ENCODE measurements around the gene CGB5.
A peak's percentile ranks its signal among the peaks of the same experiment; 100 is the strongest.
"Not testable (repeated sequence)": the region's sequence is repeated elsewhere in the genome, so short reads cannot be mapped to it uniquely, and the experiment has no call there.

Gene CGB5

GRCh38 chr19:49022116-49022515 is 21.5 kb upstream of the CGB5 start:
- TF ChIP-seq CTCF (IDR thresholded peaks at IDR 0.05; ENCODE audit: extremely low read depth, missing control alignments): no peak
- DNase-seq (ENCODE audit: low spot score): no peak

GRCh38 chr19:49024233-49024632 is 19.4 kb upstream of the CGB5 start, which contains the start of gene CGB3:
Gene CGB3, minus strand, starts transcription at chr19:49024333. Its CDS starts 362 bp downstream, at chr19:49023971.
- DNase-seq (ENCODE audit: low spot score): not testable (repeated sequence)

- DNase-seq (ENCODE audit: low spot score): not testable (repeated sequence)
These were observed 18.6 kb upstream of the CGB5 start for GRCh38 chr19:49025088-49025487.

GRCh38 chr19:49025599-49025998 is 18.0 kb upstream of the CGB5 start:
- not testable (repeated sequence) for DNase-seq (ENCODE audit: low spot score)

- DNase-seq (ENCODE audit: low spot score): not testable (repeated sequence)
These were observed 15.0 kb upstream of the CGB5 start for GRCh38 chr19:49028686-49029085.

GRCh38 chr19:49029749-49030148 is 13.9 kb upstream of the CGB5 start:
- not testable (repeated sequence) for DNase-seq (ENCODE audit: low spot score)

- not testable (repeated sequence) for DNase-seq (ENCODE audit: low spot score)
These were observed 13.3 kb upstream of the CGB5 start for GRCh38 chr19:49030323-49030722.

- DNase-seq (ENCODE audit: low spot score): peak; percentile 68
These were observed 11.9 kb upstream of the CGB5 start, which contains the start of gene CGB2 for GRCh38 chr19:49031642-49032301. Gene CGB2, plus strand, starts transcription at chr19:49031890. Its CDS starts 206 bp downstream, at chr19:49032096.

- TF ChIP-seq CTCF (IDR thresholded peaks at IDR 0.05; ENCODE audit: extremely low read depth, missing control alignments): peak; percentile 38
- DNase-seq (ENCODE audit: low spot score): peak; percentile 25
These were observed 6.8 kb upstream of the CGB5 start, which contains the start of gene CGB1 for GRCh38 chr19:49036815-49037214. Gene CGB1, minus strand, starts transcription at chr19:49036895. Its CDS starts 184 bp downstream, at chr19:49036711.

- DNase-seq (ENCODE audit: low spot score): not testable (repeated sequence)
These were observed 5.5 kb upstream of the CGB5 start for GRCh38 chr19:49038111-49038510.

GRCh38 chr19:49038557-49039276 is 4.9 kb upstream of the CGB5 start:
- DNase-seq (ENCODE audit: low spot score): not testable (repeated sequence)

- DNase-seq (ENCODE audit: low spot score): not testable (repeated sequence)
These were observed 3.9 kb upstream of the CGB5 start for GRCh38 chr19:49039736-49040135.

GRCh38 chr19:49042177-49042576 is 1.5 kb upstream of the CGB5 start:
- no peak for DNase-seq (ENCODE audit: low spot score)
- TF ChIP-seq CTCF (IDR thresholded peaks at IDR 0.05; ENCODE audit: extremely low read depth, missing control alignments): no peak

GRCh38 chr19:49042666-49043065 is 982 bp upstream of the CGB5 start:
- not testable (repeated sequence) for DNase-seq (ENCODE audit: low spot score)

- DNase-seq (ENCODE audit: low spot score): not testable (repeated sequence)
These were observed 5.4 kb downstream of the CGB5 start, which contains the start of gene CGB8 for GRCh38 chr19:49049011-49049410. Gene CGB8, minus strand, starts transcription at chr19:49049111. Its CDS starts 372 bp downstream, at chr19:49048739.

- not testable (repeated sequence) for DNase-seq (ENCODE audit: low spot score)
These were observed 6.2 kb downstream of the CGB5 start for GRCh38 chr19:49049834-49050233.

- not testable (repeated sequence) for DNase-seq (ENCODE audit: low spot score)
These were observed 6.9 kb downstream of the CGB5 start for GRCh38 chr19:49050376-49051033.
